Limb (tissue), 2 donors: Measurements from ENCODE around the gene E4F1.

Experiments
- DNase-seq, 2 donors: peaks; one replicate each; pipeline ENCODE4 v3.0.0-alpha.2; 2016; ENCODE audit errors: extremely low spot score in 2 of 2

Gene E4F1

GRCh38 chr16:2223221-2223941 is at the start of gene E4F1:
Gene E4F1, plus strand, starts transcription at chr16:2223591. Its CDS starts 23 bp downstream, at chr16:2223614.
- peak; percentile 98 to 99 for DNase-seq

GRCh38 chr16:2173916-2174315 is 49.5 kb upstream of the E4F1 start:
- no peak for DNase-seq

- no peak for DNase-seq
Observed at GRCh38 chr16:2174396-2175131, 48.8 kb upstream of the E4F1 start.

GRCh38 chr16:2175454-2175853 is 47.9 kb upstream of the E4F1 start:
- DNase-seq = no peak

GRCh38 chr16:2176047-2176446 is 47.3 kb upstream of the E4F1 start:
- DNase-seq = no peak

GRCh38 chr16:2177101-2177500 is 46.3 kb upstream of the E4F1 start:
- DNase-seq = no peak

- no peak for DNase-seq
Observed at GRCh38 chr16:2177561-2177960, 45.8 kb upstream of the E4F1 start.

- DNase-seq = peak in 1 of 2 donors; percentile 72
Observed at GRCh38 chr16:2178321-2179106, 44.9 kb upstream of the E4F1 start.

- DNase-seq = no peak
Observed at GRCh38 chr16:2179107-2179501, 44.3 kb upstream of the E4F1 start.

- no peak for DNase-seq
Observed at GRCh38 chr16:2179576-2179975, 43.8 kb upstream of the E4F1 start.

- no peak for DNase-seq
Observed at GRCh38 chr16:2180461-2180860, 42.9 kb upstream of the E4F1 start.

- no peak for DNase-seq
Observed at GRCh38 chr16:2180962-2181923, 42.1 kb upstream of the E4F1 start.

- no peak for DNase-seq
Observed at GRCh38 chr16:2181952-2182351, 41.4 kb upstream of the E4F1 start.

GRCh38 chr16:2183671-2184070 is 39.7 kb upstream of the E4F1 start:
- no peak for DNase-seq

- no peak for DNase-seq
Observed at GRCh38 chr16:2184346-2184745, 39.0 kb upstream of the E4F1 start.

- no peak for DNase-seq
Observed at GRCh38 chr16:2184962-2185361, 38.4 kb upstream of the E4F1 start.

GRCh38 chr16:2186064-2186463 is 37.3 kb upstream of the E4F1 start:
- DNase-seq = no peak

- no peak for DNase-seq
Observed at GRCh38 chr16:2186505-2186904, 36.9 kb upstream of the E4F1 start.

- no peak for DNase-seq
Observed at GRCh38 chr16:2187212-2187611, 36.2 kb upstream of the E4F1 start.

- no peak for DNase-seq
Observed at GRCh38 chr16:2188395-2188794, 35.0 kb upstream of the E4F1 start.

- no peak for DNase-seq
Observed at GRCh38 chr16:2189252-2189893, 34.0 kb upstream of the E4F1 start.
